Prostate gland (tissue), 2 donors: ENCODE measurements around the gene CD101. TPM values are rescaled to one million over a fixed set of nuclear protein-coding genes. Genes with fewer than 3 reads are reported as not detected.

Source experiments
- DNase-seq: peaks from one replicate; pipeline ENCODE4 v3.0.0-alpha.2; 2019; ENCODE audit warnings: low spot score
- H3K27ac ChIP-seq, 2 donors: fragments of 200-600 bp; sonication (generic); 2 replicates each; pipeline ENCODE4 v1.5.1; 2017 to 2019
- H3K27me3 ChIP-seq: fragments of 200-600 bp; sonication (generic); replicated peaks from 2 replicates; pipeline ENCODE4 v1.5.1; 2019; ENCODE audit not compliant: insufficient read depth
- H3K36me3 ChIP-seq, 2 donors: fragments of 200-600 bp; sonication (generic); 1 replicate in 1 of 2; 2 replicates in 1 of 2; pipeline versions ENCODE4 v1.5.1 to v1.8.1; 2017 to 2019
- H3K4me1 ChIP-seq: fragments of 200-600 bp; sonication (generic); replicated peaks from 2 replicates; pipeline ENCODE4 v1.5.1; 2019
- H3K4me3 ChIP-seq, 2 donors: fragments of 200-600 bp; sonication (generic); 2 replicates each; pipeline ENCODE4 v1.5.1; 2017 to 2019
- H3K9me3 ChIP-seq: fragments of 200-600 bp; sonication (generic); 2 replicates; pipeline ENCODE4 v1.5.1; 2017
- CTCF ChIP-seq, 4 experiments: fragments of 200-600 bp in 2 of 4; fragments of 450-650 bp in 2 of 4; sonication (generic) in 2 of 4; IDR thresholded peaks; 1 replicate in 3 of 4; 2 replicates in 1 of 4; pipeline ENCODE4 v1.5.1; 2016 to 2019; ENCODE audit warnings: antibody characterized with exemption in 4 of 4, mild to moderate bottlenecking in 2 of 4, moderate library complexity in 2 of 4
- POLR2A ChIP-seq: fragments of 450-650 bp; IDR thresholded peaks from one replicate; pipeline ENCODE4 v1.6.1; 2016; ENCODE audit warnings: antibody characterized with exemption, mild to moderate bottlenecking
- POLR2AphosphoS5 ChIP-seq: sonication (generic); formaldehyde crosslinking; IDR thresholded peaks from one replicate; pipeline ENCODE4 v1.6.1; 2017; ENCODE audit warnings: antibody characterized with exemption
- WGBS: methylation state at CpG from one replicate; pipeline ENCODE4 v1.1.5; 2018; 5-methylcytosine and 5-hydroxymethylcytosine counted together
- intact Hi-C: fragments of 100-400 bp; cut with DNase I; formaldehyde crosslinking; loops from one replicate; pipeline ENCODE4 v1.14.2; 2022
- total RNA-seq, 2 donors: library from RNA; depleted of rRNA; stranded (reverse); fragments of >200 nt; gene quantifications; one replicate each; pipeline ENCODE4 v1.1.0, GENCODE V29; 2016

CD101 gene
- total RNA-seq, 2 donors from 2014 or later, result 0.59 to 1.1 TPM

DNA sequence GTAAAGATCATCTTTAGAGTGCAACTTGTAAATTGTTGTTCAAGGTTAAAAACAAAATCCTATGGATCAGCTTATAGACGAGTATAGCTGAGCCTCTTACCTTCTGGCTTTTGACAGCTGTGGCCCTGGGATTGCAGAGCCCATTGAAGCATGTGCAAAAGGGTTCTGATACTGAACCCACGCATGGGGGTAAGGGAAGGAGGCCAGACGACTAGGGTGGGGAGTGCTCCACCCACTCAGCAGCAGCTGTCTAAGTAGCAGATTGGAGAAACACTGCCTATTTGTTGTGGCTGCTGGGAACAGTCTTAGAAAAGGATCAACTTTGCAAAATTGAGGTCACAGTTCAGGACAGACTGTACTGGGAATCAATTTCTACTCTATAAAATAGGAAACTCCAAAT is 16.1 kb downstream of the CD101 start:
- intact Hi-C loops, result no loop called here
- H3K27ac ChIP-seq, result no peak overlapping the region
- H3K4me1 ChIP-seq, result no peaks in the 10 kb centered on the region
- WGBS, result 47% methylated on average over 3 of the region's 3 CpGs
- H3K27me3 ChIP-seq, result no peaks in the 10 kb centered on the region
- TF ChIP-seq CTCF (IDR thresholded peaks at IDR 0.05) (no peak), POLR2AphosphoS5 (no peak), POLR2A (no peak)
- no peak overlapping the region for H3K4me3 ChIP-seq
- no peaks in the 10 kb centered on the region for H3K9me3 ChIP-seq
- H3K36me3 ChIP-seq, result no peaks in the 10 kb centered on the region
- DNase-seq, result no peak

DNA sequence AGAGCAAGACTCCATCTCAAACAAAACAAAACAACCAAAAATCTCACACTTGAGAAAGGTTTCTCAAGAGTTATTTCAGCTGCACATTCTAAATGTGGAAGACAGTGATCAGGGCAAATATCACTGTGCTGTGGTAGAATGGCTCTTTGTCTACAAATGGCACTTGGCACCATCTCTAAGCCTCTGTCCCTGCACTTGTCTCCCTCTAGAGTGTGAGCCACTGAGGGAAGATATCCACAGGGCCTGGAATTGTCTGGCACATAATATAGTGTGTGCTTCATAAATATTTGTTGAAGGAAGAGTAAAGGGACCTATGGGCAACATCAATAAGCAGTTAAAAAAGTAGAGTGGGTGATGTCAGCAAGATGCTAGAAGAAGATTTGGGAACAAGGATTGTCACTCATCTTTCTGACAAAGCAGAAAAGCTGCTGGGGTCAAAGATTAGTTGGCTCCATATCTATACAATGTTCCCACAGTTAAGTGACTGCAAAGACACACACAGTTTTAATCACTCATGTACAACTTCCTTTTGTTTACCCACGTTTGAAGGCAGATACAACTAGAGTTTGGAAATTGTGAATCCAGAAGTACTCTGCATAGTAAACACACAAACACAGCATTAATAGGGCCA is 19.1 kb downstream of the CD101 start:
- no peak for TF ChIP-seq CTCF (IDR thresholded peaks at IDR 0.05)
- no peak for TF ChIP-seq POLR2A
- no peak for TF ChIP-seq POLR2AphosphoS5
- 23% methylated on average over 1 of the region's 1 CpG for WGBS
- H3K4me3 ChIP-seq, result no peak overlapping the region
- intact Hi-C loops, result no loop called here
- no peaks in the 10 kb centered on the region for H3K27me3 ChIP-seq
- no peak for DNase-seq
- no peak overlapping the region for H3K27ac ChIP-seq
- H3K9me3 ChIP-seq, result no peaks in the 10 kb centered on the region
- no peaks in the 10 kb centered on the region for H3K36me3 ChIP-seq
- no peaks in the 10 kb centered on the region for H3K4me1 ChIP-seq

GRCh38 chr1:117022114-117022513 is 20.6 kb downstream of the CD101 start:
- 71% methylated on average over 3 of the region's 3 CpGs for WGBS
- DNase-seq, result no peak
- Histone ChIP-seq H3K4me1 (no peaks in the 10 kb centered on the region), H3K4me3 (no peak overlapping the region), H3K36me3 (no peaks in the 10 kb centered on the region), H3K27me3 (no peaks in the 10 kb centered on the region), H3K9me3 (no peaks in the 10 kb centered on the region), H3K27ac (no peak overlapping the region)
- no peak for TF ChIP-seq POLR2A
- TF ChIP-seq POLR2AphosphoS5, result no peak
- TF ChIP-seq CTCF (IDR thresholded peaks at IDR 0.05), result no peak
- intact Hi-C loops, result no loop called here

GRCh38 chr1:117025568-117025967 is 24.0 kb downstream of the CD101 start:
- H3K9me3 ChIP-seq, result no peaks in the 10 kb centered on the region
- over 99% methylated on average over 7 of the region's 7 CpGs for WGBS
- H3K27ac ChIP-seq, result no peak overlapping the region
- TF ChIP-seq POLR2A (no peak), POLR2AphosphoS5 (no peak), CTCF (IDR thresholded peaks at IDR 0.05) (no peak)
- no peak for DNase-seq
- H3K27me3 ChIP-seq, result no peaks in the 10 kb centered on the region
- no peaks in the 10 kb centered on the region for H3K36me3 ChIP-seq
- H3K4me3 ChIP-seq, result no peak overlapping the region
- intact Hi-C loops, result no loop called here
- no peaks in the 10 kb centered on the region for H3K4me1 ChIP-seq

GRCh38 chr1:117026361-117026760 is 24.8 kb downstream of the CD101 start:
- H3K4me1 ChIP-seq, result no peaks in the 10 kb centered on the region
- H3K36me3 ChIP-seq, result no peaks in the 10 kb centered on the region
- WGBS, result 33% methylated on average over 6 of the region's 6 CpGs
- no peaks in the 10 kb centered on the region for H3K27me3 ChIP-seq
- peak overlapping the region in 1 of 2 donors; percentile 29 for H3K27ac ChIP-seq
- intact Hi-C loops, result no loop called here
- no peak for DNase-seq
- no peaks in the 10 kb centered on the region for H3K9me3 ChIP-seq
- H3K4me3 ChIP-seq, result no peak overlapping the region
- TF ChIP-seq POLR2A (no peak), POLR2AphosphoS5 (peak; percentile 43), CTCF (IDR thresholded peaks at IDR 0.05) (no peak)
